Measurements from ENCODE around the gene LIN7C. TPM values are rescaled to one million over a fixed set of nuclear protein-coding genes. Genes with fewer than 3 reads are reported as not detected.
A peak's percentile ranks its signal among the peaks of the same experiment; 100 is the strongest.

Gene LIN7C
- total RNA-seq, 2 donors from 2014 or later, result 33.6 to 37.1 TPM

DNA sequence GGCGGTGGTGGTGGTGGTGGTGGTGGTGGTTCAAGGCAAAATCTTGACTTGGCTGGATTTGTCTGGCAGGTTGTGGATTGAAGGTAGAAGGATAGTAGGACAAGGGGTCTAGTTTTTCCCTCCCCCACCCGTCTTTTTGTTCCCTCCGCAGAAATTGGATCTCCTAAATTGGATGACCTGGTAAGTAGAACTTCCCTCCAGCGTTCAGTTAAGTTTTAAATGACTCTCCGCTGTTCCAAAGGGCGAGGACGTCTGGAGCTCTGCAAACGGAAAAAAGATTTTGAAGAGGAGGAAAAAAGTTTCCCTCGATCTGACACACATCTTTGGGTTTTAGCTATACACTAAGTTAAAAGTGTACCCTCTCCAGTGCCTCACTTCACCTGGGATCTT lies 33.6 kb downstream of the LIN7C start:
- no peak for DNase-seq (ENCODE audit: low spot score)
- intact Hi-C loops (cut with DNase I), result no loop called here

DNA sequence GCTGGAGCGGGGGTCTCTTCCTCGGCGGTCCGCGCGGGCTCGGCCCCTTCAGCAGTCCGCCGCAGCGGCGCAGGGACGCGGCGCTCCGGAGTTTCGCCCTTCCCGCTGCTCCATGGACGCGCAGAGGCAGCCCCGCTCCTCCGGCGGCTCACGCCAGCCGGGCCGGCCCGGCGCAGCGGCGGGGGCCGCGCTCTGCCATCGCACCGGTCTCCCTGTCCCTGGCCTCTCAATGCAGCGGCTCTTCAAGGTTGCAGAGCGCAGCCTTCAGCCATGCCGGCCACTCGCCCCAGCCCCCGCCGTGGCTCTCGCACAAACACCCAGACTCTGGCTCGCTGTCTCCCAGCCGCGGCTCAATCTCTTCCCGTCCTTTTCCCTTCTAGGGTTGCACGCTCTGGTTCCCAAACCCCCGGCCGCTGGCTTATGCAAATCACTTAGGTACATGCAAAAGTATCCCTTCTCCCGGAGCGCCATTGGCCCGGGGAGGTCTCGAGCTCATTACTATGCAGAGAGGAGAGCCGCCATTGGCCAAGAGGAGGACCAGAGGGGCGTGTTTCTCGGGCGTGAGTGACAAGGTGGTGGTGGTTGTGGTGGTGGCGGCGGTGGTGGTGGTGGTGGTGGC lies 34.1 kb downstream of the LIN7C start, which contains the start of gene LGR4:
TSS of gene LGR4 (minus strand) at position 393 of the 619 bp plus-strand sequence. CDS start 488 bp downstream, outside the sequence.
- intact Hi-C loops (cut with DNase I), result no loop called here
- peak; percentile 95 for DNase-seq (ENCODE audit: low spot score)

- intact Hi-C loops (cut with DNase I), result no loop called here
- DNase-seq (ENCODE audit: low spot score), result peak; percentile 81
Measured at GRCh38 chr11:27471589-27472397, 34.8 kb downstream of the LIN7C start.

GRCh38 chr11:27470826-27471588 lies 35.6 kb downstream of the LIN7C start:
- intact Hi-C loops (cut with DNase I), result no loop called here
- no peak for DNase-seq (ENCODE audit: low spot score)

- intact Hi-C loops (cut with DNase I), result no loop called here
- no peak for DNase-seq (ENCODE audit: low spot score)
Measured at GRCh38 chr11:27470166-27470565, 36.4 kb downstream of the LIN7C start.

DNA sequence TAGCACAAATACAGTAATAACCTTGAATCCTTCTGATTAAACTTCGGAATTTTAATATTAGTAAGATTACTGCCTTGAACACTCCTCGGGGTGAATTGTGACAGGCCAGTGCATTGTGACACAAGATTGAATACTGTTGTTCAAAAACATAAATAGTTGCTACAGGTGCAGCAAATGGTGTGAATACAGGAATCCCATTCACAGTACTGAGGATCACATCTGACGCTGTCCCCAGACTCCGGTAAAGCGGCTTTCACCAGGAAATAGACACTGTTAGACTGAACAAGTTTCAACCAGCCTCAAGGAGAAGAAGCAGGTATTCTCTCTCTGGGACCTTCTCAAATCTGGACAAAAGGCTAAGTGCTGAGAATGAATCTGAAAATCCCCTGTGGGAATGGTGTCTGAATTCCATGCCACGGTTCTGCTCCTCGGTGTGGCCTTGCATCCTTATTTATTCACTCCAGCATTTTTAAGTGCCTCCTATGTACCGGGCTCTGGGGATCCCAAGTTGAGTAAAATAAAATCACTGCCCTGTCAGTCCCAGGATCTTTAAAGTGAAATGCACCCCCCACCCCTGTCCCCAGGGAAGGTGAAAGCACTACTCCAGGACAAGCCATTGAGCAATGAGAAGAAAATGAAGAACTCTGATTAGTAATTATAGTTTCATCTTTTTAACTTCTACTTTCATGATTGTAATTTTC lies 37.4 kb downstream of the LIN7C start:
- intact Hi-C loops (cut with DNase I), result no loop called here
- no peak for DNase-seq (ENCODE audit: low spot score)

GRCh38 chr11:27468209-27468994 lies 38.2 kb downstream of the LIN7C start:
- no peak for DNase-seq (ENCODE audit: low spot score)
- intact Hi-C loops (cut with DNase I), result no loop called here

DNA sequence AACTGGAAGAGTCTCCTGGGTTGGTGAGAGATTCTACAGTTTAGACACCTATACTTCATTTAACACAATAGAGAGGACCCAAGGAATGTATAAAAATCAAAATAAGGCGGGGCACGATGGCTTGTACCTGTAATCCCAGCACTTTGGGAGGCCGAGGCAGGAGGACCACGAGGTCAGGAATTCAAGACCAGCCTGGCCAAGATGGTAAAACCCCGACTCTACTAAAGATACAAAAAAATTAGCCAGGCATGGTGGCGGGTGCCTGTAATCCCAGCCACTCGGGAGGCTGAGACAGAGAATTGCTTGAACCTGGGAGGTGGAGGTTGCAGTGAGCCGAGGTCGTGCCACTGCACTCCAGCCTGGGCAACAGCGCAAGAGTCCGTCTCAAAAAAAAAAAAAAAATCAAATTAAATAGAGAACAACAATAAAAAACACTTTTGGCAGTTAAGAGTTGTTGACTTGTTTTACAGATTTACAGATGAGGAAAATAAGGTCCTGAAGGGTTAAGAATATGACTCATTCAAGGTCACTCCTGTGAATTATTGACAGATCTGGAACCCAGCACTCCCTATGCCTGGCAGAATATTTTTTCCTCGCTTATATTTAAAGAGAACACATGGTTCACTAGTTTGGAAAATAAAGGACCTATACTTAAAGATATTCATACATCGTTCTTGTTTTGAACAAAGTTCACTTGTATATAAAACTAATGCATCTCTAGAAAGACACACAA lies 39.2 kb downstream of the LIN7C start:
- intact Hi-C loops (cut with DNase I), result no loop called here
- DNase-seq (ENCODE audit: low spot score), result no peak

- no peak for DNase-seq (ENCODE audit: low spot score)
- intact Hi-C loops (cut with DNase I), result no loop called here
Measured at GRCh38 chr11:27466363-27466762, 40.2 kb downstream of the LIN7C start.

GRCh38 chr11:27465629-27466028 lies 40.9 kb downstream of the LIN7C start:
- DNase-seq (ENCODE audit: low spot score), result no peak
- intact Hi-C loops (cut with DNase I), result no loop called here

DNA sequence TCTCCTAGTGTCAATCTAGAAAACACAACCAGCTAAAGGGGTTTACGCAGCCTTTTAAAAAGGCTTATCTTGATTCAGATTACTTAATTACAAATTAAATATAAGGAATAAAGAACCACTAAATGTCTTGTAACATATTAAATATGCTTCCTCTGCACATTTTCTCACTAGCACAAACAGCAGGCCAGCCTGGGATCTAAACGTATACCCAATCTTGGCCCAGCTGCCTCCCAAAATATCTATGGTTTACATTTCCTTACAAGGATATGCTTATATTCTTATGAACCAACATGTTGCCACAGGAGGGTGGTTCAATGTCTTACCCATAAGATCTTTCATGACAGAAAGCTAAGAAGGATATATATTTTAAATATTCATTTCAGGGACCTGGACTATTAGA lies 41.7 kb downstream of the LIN7C start:
- intact Hi-C loops (cut with DNase I), result no loop called here
- DNase-seq (ENCODE audit: low spot score), result no peak

DNA sequence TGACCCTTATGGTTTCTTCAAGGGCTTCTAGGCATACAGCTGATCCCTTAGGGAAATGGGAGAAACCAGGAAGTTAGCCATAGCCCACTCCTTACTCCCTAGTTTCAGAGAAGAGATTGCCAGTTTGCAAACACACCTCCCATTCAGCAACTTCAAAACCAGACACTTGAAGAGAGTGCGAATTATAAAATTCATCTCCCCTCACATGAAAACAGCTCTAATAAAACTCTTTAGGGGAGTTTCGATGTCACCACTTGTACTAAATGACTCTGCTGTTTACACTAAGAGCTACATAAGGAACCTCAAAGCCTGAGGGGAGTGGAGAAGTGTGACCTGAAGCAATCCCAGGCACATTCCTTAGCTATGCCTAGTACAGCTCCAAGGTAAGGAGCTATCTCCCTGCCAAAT lies 42.3 kb downstream of the LIN7C start:
- intact Hi-C loops (cut with DNase I), result no loop called here
- no peak for DNase-seq (ENCODE audit: low spot score)

GRCh38 chr11:27462543-27462942 lies 44.0 kb downstream of the LIN7C start:
- intact Hi-C loops (cut with DNase I), result no loop called here
- no peak for DNase-seq (ENCODE audit: low spot score)

- intact Hi-C loops (cut with DNase I), result no loop called here
- DNase-seq (ENCODE audit: low spot score), result no peak
Measured at GRCh38 chr11:27460158-27460978, 46.2 kb downstream of the LIN7C start.

GRCh38 chr11:27459191-27459590 lies 47.4 kb downstream of the LIN7C start:
- no peak for DNase-seq (ENCODE audit: low spot score)
- intact Hi-C loops (cut with DNase I), result no loop called here

DNA sequence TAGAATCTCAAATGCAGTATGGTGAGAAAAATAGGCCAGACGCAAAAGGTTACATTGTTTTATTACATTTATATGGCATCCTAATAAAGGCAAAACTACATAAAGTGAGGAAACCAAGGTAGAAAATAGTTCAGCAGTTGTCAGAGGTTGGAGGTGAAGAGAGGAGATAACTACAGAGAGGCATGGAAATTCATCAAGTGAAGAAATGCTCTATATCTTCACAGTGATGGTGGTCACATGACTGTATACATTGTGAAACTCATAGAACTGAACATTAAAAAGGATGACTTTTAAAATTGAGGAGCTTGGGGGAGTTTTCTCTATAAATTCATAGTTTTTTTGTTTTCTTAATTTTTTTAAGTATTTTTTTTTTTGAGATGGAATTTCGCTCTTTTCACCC lies 48.4 kb downstream of the LIN7C start:
- intact Hi-C loops (cut with DNase I), result no loop called here
- DNase-seq (ENCODE audit: low spot score), result no peak

- DNase-seq (ENCODE audit: low spot score), result no peak
- intact Hi-C loops (cut with DNase I), result no loop called here
Measured at GRCh38 chr11:27456795-27457329, 49.7 kb downstream of the LIN7C start.

Measured in posterior vena cava (tissue), 2 donors.